Activated T-cell treated with anti-CD3 and anti-CD28 coated beads for 24 hours (primary cell): ENCODE data around the gene CTDSP2.

Source experiments
- DNase-seq: peaks from one replicate; pipeline ENCODE4 v3.0.0-alpha.2; 2020; ENCODE audit warnings: low read depth

The CTDSP2 gene

DNA sequence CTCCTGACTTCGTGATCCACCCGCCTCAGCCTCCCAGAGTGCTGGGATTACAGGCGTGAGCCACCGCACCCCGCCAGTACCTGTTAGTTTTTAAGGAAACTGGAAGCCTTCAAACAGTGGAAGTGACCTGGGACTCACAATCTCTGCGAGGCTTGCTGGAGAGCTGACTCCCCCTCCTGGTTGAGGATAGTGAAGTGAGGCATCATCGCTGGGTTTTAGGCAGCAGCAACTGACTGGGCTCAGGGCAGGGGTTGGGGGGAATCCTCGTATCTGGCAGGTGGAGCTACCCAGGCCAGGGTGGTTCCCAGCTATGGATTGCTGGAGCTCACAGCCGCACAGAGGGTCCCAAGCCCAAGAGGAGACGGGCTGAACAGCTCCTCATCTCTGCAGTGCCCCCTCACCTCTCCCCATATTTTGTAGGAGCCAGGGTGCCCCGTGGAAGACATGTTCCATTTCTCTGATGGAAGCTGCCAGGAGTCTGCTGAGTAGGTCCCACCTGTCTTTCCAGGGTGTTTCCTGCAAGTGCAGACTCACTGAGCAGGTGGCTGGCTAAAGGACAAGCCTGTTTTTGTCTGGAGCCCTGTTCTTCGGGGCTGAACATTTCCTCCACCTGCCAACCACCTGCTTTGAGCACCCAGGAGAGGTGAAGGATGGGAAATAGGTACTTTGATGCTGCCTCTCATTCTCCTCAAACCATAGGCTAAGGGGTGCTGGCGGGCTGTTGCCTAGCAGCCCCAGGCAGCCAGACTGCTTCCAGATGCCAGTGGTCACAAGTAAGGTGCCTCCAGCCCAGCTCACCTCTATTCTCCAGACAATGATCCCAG, 31.1 kb downstream of the CTDSP2 start:
- DNase-seq: no peak

DNA sequence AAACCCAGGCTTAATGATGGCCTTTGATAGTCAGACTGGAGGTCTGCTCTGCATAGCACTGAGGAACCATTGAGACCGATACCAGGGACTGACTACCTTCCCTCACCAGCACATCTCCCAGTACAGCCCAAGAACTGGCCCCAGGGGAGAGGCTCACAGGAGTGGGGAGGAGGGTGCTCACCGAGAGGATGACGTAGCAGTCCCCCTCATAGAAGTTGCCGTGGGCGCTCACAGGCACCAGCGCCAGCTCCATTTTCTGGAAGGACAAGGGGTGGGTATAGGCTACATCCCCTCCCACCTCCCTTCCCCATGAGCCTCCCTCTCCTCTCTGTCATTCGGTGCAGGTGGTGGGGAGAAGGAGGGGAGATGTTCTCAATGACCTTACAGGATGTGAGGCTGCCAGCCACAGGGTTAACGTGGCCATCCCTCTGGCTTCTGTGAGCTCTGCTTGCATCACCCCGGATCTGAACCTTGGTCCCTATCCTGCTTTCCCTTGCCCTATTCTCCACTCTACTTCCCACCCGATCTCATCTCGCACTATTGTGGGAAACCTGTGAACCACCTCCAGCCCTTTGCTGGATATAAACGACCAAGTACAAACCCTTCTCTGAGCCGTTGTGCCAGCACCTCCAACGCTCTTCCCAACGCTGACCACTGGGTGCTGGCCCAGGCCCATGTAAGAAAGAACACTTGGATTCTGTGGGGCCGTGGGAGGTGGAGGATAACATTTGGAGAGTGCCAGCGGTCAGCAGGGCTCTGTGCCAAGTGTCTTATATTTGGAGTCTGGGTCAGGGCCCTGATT, 32.4 kb downstream of the CTDSP2 start:
- DNase-seq: no peak

GRCh38 chr12:57813111-57813970, 33.2 kb downstream of the CTDSP2 start:
- DNase-seq: no peak

- DNase-seq: no peak
Observed at GRCh38 chr12:57811028-57811755, 35.3 kb downstream of the CTDSP2 start.

- no peak for DNase-seq
Observed at GRCh38 chr12:57810450-57810849, 36.1 kb downstream of the CTDSP2 start.

GRCh38 chr12:57809425-57809824, 37.1 kb downstream of the CTDSP2 start:
- DNase-seq: no peak

GRCh38 chr12:57808351-57808750, 38.2 kb downstream of the CTDSP2 start:
- DNase-seq: no peak

GRCh38 chr12:57807285-57807684, 39.2 kb downstream of the CTDSP2 start:
- DNase-seq: no peak

DNA sequence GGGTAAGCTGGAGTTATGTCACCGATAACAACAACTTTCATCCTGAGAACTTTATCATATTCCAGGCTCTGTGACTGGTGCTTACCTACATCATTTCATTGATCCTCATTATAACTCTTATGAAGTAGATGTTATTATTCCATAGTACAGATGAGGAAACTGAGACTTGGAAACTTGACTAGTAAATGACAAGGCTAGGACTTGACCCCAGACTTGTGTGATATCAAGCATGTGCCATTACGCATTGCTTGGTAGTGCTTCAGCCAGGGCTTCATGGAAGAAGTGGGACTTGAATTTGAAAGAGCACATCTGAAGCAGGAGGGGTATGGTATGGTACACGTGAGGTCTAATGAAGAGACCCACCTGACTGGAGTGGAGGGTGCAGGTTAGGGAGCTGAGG, 39.9 kb downstream of the CTDSP2 start:
- DNase-seq: no peak

- no peak for DNase-seq
Observed at GRCh38 chr12:57803319-57803893, 43.1 kb downstream of the CTDSP2 start.

GRCh38 chr12:57802607-57803006, 43.9 kb downstream of the CTDSP2 start:
- no peak for DNase-seq

DNA sequence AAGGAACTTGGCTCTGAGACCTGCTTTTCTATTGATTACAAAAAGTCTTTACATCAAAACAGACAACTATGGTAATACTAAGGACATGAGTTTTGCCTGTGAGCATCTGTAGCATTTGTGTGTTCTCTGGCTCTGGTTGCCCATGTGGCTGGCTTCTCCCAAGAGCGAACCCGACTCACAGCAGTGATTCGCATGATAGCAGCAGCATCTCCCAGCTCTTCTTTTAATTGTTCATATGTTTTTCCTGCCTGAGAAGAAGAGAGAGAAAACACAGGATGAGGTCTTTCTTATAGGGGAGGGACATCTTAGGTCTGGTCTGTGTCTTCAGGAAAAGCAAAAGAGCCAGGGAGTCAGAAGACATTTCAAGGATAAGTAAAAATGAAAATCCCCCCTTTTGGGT, 45.6 kb downstream of the CTDSP2 start:
- DNase-seq: no peak

GRCh38 chr12:57797933-57798332, 48.6 kb downstream of the CTDSP2 start:
- no peak for DNase-seq

GRCh38 chr12:57796996-57797395, 49.5 kb downstream of the CTDSP2 start:
- no peak for DNase-seq

DNA sequence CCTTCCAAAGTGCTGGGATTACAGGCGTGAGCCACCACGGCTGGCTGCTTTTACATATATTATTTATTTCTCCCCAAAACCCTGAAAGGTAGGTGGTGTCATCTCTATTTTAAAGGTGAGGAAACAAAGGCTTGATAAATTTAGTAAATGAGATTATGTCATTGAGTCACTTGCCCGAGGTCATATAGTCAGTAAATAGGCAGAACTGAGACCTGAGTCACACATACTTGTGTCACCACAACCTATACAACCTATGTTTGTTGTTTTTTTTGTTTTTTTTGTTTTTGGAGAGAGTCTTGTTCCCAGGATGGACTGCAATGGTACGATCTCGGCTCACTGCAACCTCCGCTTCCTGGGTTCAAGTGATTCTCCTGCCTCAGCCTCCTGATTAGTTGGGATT, 51.2 kb downstream of the CTDSP2 start:
- no peak for DNase-seq

DNA sequence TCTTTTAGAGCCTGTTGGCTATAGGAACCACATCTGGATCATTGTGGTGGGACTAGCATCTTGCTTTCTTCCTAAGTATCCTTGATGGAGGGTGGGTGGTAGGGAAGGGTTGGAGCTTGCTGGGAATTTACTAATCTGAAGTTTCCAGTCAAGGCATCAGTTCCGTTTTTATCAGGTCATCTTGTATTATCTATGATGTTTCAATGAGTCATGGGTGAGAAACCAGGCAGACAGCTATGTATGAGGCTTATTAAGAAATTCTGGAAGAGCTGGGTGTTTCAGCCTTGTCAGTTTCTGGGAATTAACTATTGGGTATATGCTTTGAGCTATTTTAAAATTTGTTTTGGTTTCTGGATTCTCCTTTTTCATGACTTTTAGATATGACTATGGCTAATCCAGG, 52.6 kb downstream of the CTDSP2 start:
- DNase-seq: no peak

DNA sequence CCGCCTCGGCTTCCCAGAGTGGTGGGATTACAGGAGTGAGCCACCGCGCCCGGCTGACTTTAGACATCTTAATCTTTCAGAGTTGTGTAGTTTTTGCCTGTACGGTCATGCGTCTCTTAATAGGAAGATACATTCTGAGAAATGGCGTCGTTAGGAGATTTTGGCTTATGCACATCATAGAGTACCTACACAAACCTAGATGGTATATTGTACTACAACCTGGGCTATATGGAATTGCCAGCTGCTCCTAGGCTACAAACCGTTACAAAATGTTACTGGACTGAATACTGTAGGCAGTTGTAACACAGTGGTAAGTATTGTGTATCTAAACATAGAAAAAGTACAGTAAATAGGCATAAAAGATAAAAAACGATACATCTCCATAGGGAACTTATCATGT, 62.7 kb downstream of the CTDSP2 start:
- no peak for DNase-seq

DNA sequence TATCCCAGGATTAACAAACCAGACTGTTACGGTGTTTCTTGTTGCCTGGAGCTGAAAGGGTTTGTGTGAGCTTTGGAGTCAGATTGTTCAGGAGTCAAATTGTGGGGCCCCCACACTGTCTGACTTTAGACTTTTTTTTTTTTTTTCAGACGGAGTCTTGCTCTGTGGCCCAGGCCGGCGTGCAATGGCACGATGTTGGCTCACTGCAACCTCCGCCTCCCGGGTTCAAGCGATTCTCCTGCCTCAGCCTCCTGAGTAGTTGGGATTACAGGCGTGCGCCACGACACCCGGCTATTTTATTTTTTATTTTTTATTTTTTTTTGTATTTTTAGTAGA, 63.1 kb downstream of the CTDSP2 start:
- no peak for DNase-seq

- DNase-seq: peak; percentile 94
Observed at GRCh38 chr12:57782608-57783465, 63.7 kb downstream of the CTDSP2 start, which contains the start of gene TSFM. Gene TSFM (plus strand): TSS chr12:57782787. CDS start chr12:57782802, 15 bp downstream.

- no peak for DNase-seq
Observed at GRCh38 chr12:57782243-57782607, 64.3 kb downstream of the CTDSP2 start.
